ENCODE results near the gene GIMD1. TPM values are rescaled to one million over a fixed set of nuclear protein-coding genes. Genes with fewer than 3 reads are reported as not detected.

Gene GIMD1
- total RNA-seq, 1 donor from 2014 or later, result not detected

DNA sequence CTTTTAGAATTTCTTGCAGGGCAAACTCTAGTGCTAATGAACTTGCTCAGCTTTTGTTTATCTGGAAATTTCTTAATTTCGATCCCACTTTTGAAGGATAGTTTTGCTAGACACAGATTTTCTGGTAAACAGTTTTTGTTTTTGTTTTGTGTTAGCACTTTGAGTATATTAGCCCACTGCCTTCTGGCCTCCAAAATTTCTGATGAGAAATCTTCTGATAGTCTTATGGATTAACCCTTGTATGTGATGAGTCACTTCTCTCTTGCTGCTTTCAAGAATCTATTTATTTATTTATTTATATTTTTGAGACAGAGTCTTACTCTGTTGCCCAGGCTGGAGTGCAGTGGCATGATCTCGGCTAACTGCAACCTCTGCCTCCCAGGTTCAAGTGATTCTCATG is 27.0 kb upstream of the GIMD1 start:
- H3K4me3 Mint-ChIP-seq, result no peak overlapping the region
- H3K27me3 Mint-ChIP-seq (ENCODE audit: low read depth), result no peaks in the 10 kb centered on the region
- TF ChIP-seq, protein P1, sequence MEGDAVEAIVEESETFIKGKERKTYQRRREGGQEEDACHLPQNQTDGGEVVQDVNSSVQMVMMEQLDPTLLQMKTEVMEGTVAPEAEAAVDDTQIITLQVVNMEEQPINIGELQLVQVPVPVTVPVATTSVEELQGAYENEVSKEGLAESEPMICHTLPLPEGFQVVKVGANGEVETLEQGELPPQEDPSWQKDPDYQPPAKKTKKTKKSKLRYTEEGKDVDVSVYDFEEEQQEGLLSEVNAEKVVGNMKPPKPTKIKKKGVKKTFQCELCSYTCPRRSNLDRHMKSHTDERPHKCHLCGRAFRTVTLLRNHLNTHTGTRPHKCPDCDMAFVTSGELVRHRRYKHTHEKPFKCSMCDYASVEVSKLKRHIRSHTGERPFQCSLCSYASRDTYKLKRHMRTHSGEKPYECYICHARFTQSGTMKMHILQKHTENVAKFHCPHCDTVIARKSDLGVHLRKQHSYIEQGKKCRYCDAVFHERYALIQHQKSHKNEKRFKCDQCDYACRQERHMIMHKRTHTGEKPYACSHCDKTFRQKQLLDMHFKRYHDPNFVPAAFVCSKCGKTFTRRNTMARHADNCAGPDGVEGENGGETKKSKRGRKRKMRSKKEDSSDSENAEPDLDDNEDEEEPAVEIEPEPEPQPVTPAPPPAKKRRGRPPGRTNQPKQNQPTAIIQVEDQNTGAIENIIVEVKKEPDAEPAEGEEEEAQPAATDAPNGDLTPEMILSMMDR (IDR thresholded peaks at IDR 0.05; ENCODE audit: unreplicated experiment), result no peak
- H3K27ac Mint-ChIP-seq, result no peak overlapping the region
- H3K36me3 Mint-ChIP-seq, result peaks cover 10% of the 10 kb centered on the region
- peaks cover 59% of the 10 kb centered on the region for H3K9me3 Mint-ChIP-seq
- no peaks in the 10 kb centered on the region for H3K4me1 Mint-ChIP-seq
- no peak for DNase-seq (ENCODE audit: low spot score in 2 of 2, unreplicated experiment in 2 of 2)

GRCh38 chr4:106385853-106386393 is 17.3 kb upstream of the GIMD1 start:
- no peaks in the 10 kb centered on the region for H3K27me3 Mint-ChIP-seq (ENCODE audit: low read depth)
- no peak for DNase-seq (ENCODE audit: low spot score in 2 of 2, unreplicated experiment in 2 of 2)
- H3K36me3 Mint-ChIP-seq, result no peaks in the 10 kb centered on the region
- H3K4me1 Mint-ChIP-seq, result no peaks in the 10 kb centered on the region
- peaks cover 6% of the 10 kb centered on the region for H3K9me3 Mint-ChIP-seq
- TF ChIP-seq, protein P1 (IDR thresholded peaks at IDR 0.05; ENCODE audit: unreplicated experiment), result no peak
- no peak overlapping the region for H3K27ac Mint-ChIP-seq
- no peak overlapping the region for H3K4me3 Mint-ChIP-seq

GRCh38 chr4:106384878-106385277 is 16.3 kb upstream of the GIMD1 start:
- H3K27me3 Mint-ChIP-seq (ENCODE audit: low read depth), result no peaks in the 10 kb centered on the region
- H3K36me3 Mint-ChIP-seq, result no peaks in the 10 kb centered on the region
- H3K4me1 Mint-ChIP-seq, result no peaks in the 10 kb centered on the region
- peaks cover 6% of the 10 kb centered on the region for H3K9me3 Mint-ChIP-seq
- no peak for DNase-seq (ENCODE audit: low spot score in 2 of 2, unreplicated experiment in 2 of 2)
- no peak overlapping the region for H3K4me3 Mint-ChIP-seq
- no peak overlapping the region for H3K27ac Mint-ChIP-seq
- TF ChIP-seq, protein P1 (IDR thresholded peaks at IDR 0.05; ENCODE audit: unreplicated experiment), result no peak

GRCh38 chr4:106380179-106380578 is 11.6 kb upstream of the GIMD1 start:
- Mint-ChIP-seq H3K4me3 (no peak overlapping the region), H3K9me3 (no peaks in the 10 kb centered on the region), H3K4me1 (no peaks in the 10 kb centered on the region), H3K27me3 (ENCODE audit: low read depth) (no peaks in the 10 kb centered on the region), H3K27ac (no peak overlapping the region), H3K36me3 (no peaks in the 10 kb centered on the region)
- DNase-seq (ENCODE audit: low spot score in 2 of 2, unreplicated experiment in 2 of 2), result no peak
- TF ChIP-seq, protein P1 (IDR thresholded peaks at IDR 0.05; ENCODE audit: unreplicated experiment), result no peak

GRCh38 chr4:106373026-106373425 is 4.4 kb upstream of the GIMD1 start:
- H3K4me3 Mint-ChIP-seq, result no peak overlapping the region
- no peak for DNase-seq (ENCODE audit: low spot score in 2 of 2, unreplicated experiment in 2 of 2)
- H3K27me3 Mint-ChIP-seq (ENCODE audit: low read depth), result no peaks in the 10 kb centered on the region
- TF ChIP-seq, protein P1 (IDR thresholded peaks at IDR 0.05; ENCODE audit: unreplicated experiment), result no peak
- H3K36me3 Mint-ChIP-seq, result no peaks in the 10 kb centered on the region
- H3K9me3 Mint-ChIP-seq, result no peaks in the 10 kb centered on the region
- no peak overlapping the region for H3K27ac Mint-ChIP-seq
- peaks cover 12% of the 10 kb centered on the region for H3K4me1 Mint-ChIP-seq

GRCh38 chr4:106371161-106371560 is 2.6 kb upstream of the GIMD1 start:
- H3K4me3 Mint-ChIP-seq, result no peak overlapping the region
- no peak overlapping the region for H3K27ac Mint-ChIP-seq
- no peak for DNase-seq (ENCODE audit: low spot score in 2 of 2, unreplicated experiment in 2 of 2)
- no peaks in the 10 kb centered on the region for H3K36me3 Mint-ChIP-seq
- TF ChIP-seq, protein P1 (IDR thresholded peaks at IDR 0.05; ENCODE audit: unreplicated experiment), result no peak
- H3K27me3 Mint-ChIP-seq (ENCODE audit: low read depth), result no peaks in the 10 kb centered on the region
- peaks cover 12% of the 10 kb centered on the region for H3K4me1 Mint-ChIP-seq
- no peaks in the 10 kb centered on the region for H3K9me3 Mint-ChIP-seq

Data from mesothelial cell of epicardium (in vitro differentiated cells).